Stimulated activated naive CD8-positive, alpha-beta T cell treated with anti-CD3 and anti-CD28 coated beads, Interleukin-15, Interleukin-2, amounts not matched to agents 100 ng/mL and 50 ng/mL, for 24 hours (primary cell): Measurements from ENCODE around the gene CYRIA.

Experiments used
- H3K27ac Mint-ChIP-seq: one replicate; pipeline ENCODE4 v1.8.0; 2021; ENCODE audit warnings: mild to moderate bottlenecking, mixed read lengths
- H3K27me3 Mint-ChIP-seq: one replicate; pipeline ENCODE4 v1.8.0; 2021; ENCODE audit warnings: mixed read lengths
- H3K36me3 Mint-ChIP-seq: one replicate; pipeline ENCODE4 v1.8.0; 2021; ENCODE audit warnings: low read depth, mixed read lengths
- H3K4me1 Mint-ChIP-seq: one replicate; pipeline ENCODE4 v1.8.0; 2021; ENCODE audit warnings: low read depth, mixed read lengths
- H3K4me3 Mint-ChIP-seq: one replicate; pipeline ENCODE4 v1.8.0; 2021; ENCODE audit warnings: mild to moderate bottlenecking, mixed read lengths
- H3K9me3 Mint-ChIP-seq: one replicate; pipeline ENCODE4 v1.8.0; 2021; ENCODE audit warnings: mixed read lengths

The CYRIA gene

GRCh38 chr2:16682431-16683118 lies 16.9 kb upstream of the CYRIA start:
- no peaks in the 10 kb centered on the region for H3K36me3 Mint-ChIP-seq
- H3K4me1 Mint-ChIP-seq: no peaks in the 10 kb centered on the region
- peaks cover 11% of the 10 kb centered on the region for H3K27me3 Mint-ChIP-seq
- no peak overlapping the region for H3K27ac Mint-ChIP-seq
- peaks cover 11% of the 10 kb centered on the region for H3K9me3 Mint-ChIP-seq
- no peak overlapping the region for H3K4me3 Mint-ChIP-seq

GRCh38 chr2:16680781-16681180 lies 15.1 kb upstream of the CYRIA start:
- Mint-ChIP-seq H3K27ac (no peak overlapping the region), H3K4me3 (no peak overlapping the region), H3K36me3 (no peaks in the 10 kb centered on the region), H3K4me1 (no peaks in the 10 kb centered on the region), H3K9me3 (peaks cover 14% of the 10 kb centered on the region), H3K27me3 (peaks cover 11% of the 10 kb centered on the region)

- Mint-ChIP-seq H3K4me1 (no peaks in the 10 kb centered on the region), H3K36me3 (no peaks in the 10 kb centered on the region), H3K4me3 (no peak overlapping the region), H3K27ac (no peak overlapping the region), H3K9me3 (peaks cover 15% of the 10 kb centered on the region), H3K27me3 (peaks cover 11% of the 10 kb centered on the region)
Measured at GRCh38 chr2:16680304-16680703, 14.7 kb upstream of the CYRIA start.

- Mint-ChIP-seq H3K27me3 (peaks cover 11% of the 10 kb centered on the region), H3K27ac (no peak overlapping the region), H3K9me3 (peaks cover 15% of the 10 kb centered on the region), H3K4me3 (no peak overlapping the region), H3K36me3 (no peaks in the 10 kb centered on the region), H3K4me1 (no peaks in the 10 kb centered on the region)
Measured at GRCh38 chr2:16678964-16679363, 13.3 kb upstream of the CYRIA start.

- Mint-ChIP-seq H3K4me3 (no peak overlapping the region), H3K4me1 (no peaks in the 10 kb centered on the region), H3K27me3 (peaks cover 12% of the 10 kb centered on the region), H3K27ac (no peak overlapping the region), H3K36me3 (no peaks in the 10 kb centered on the region), H3K9me3 (peaks cover 15% of the 10 kb centered on the region)
Measured at GRCh38 chr2:16677875-16678274, 12.2 kb upstream of the CYRIA start.

- Mint-ChIP-seq H3K9me3 (peaks cover 12% of the 10 kb centered on the region), H3K27me3 (peaks cover 4% of the 10 kb centered on the region), H3K4me3 (no peak overlapping the region), H3K36me3 (no peaks in the 10 kb centered on the region), H3K4me1 (no peaks in the 10 kb centered on the region), H3K27ac (no peak overlapping the region)
Measured at GRCh38 chr2:16675781-16676180, 10.1 kb upstream of the CYRIA start.

GRCh38 chr2:16674154-16674553 lies 8.5 kb upstream of the CYRIA start:
- peaks cover 12% of the 10 kb centered on the region for H3K9me3 Mint-ChIP-seq
- H3K4me3 Mint-ChIP-seq: no peak overlapping the region
- H3K4me1 Mint-ChIP-seq: no peaks in the 10 kb centered on the region
- H3K36me3 Mint-ChIP-seq: no peaks in the 10 kb centered on the region
- peaks cover 4% of the 10 kb centered on the region for H3K27me3 Mint-ChIP-seq
- H3K27ac Mint-ChIP-seq: no peak overlapping the region

- no peak overlapping the region for H3K27ac Mint-ChIP-seq
- no peaks in the 10 kb centered on the region for H3K36me3 Mint-ChIP-seq
- H3K4me1 Mint-ChIP-seq: no peaks in the 10 kb centered on the region
- peaks cover 4% of the 10 kb centered on the region for H3K9me3 Mint-ChIP-seq
- H3K4me3 Mint-ChIP-seq: no peak overlapping the region
- peaks cover 14% of the 10 kb centered on the region for H3K27me3 Mint-ChIP-seq
Measured at GRCh38 chr2:16671760-16672159, 6.1 kb upstream of the CYRIA start.

- Mint-ChIP-seq H3K4me1 (peaks cover 18% of the 10 kb centered on the region), H3K4me3 (no peak overlapping the region), H3K36me3 (no peaks in the 10 kb centered on the region), H3K9me3 (no peaks in the 10 kb centered on the region), H3K27me3 (peaks cover 31% of the 10 kb centered on the region), H3K27ac (no peak overlapping the region)
Measured at GRCh38 chr2:16669388-16669787, 3.8 kb upstream of the CYRIA start.

GRCh38 chr2:16666449-16666801 lies 791 bp upstream of the CYRIA start:
- Mint-ChIP-seq H3K27ac (no peak overlapping the region), H3K36me3 (no peaks in the 10 kb centered on the region), H3K4me1 (peaks cover 42% of the 10 kb centered on the region), H3K4me3 (peak overlapping the region; percentile 72), H3K27me3 (peaks cover 45% of the 10 kb centered on the region), H3K9me3 (no peaks in the 10 kb centered on the region)

GRCh38 chr2:16664809-16665747 lies 556 bp downstream of the CYRIA start:
- no peaks in the 10 kb centered on the region for H3K36me3 Mint-ChIP-seq
- H3K4me3 Mint-ChIP-seq: peak overlapping the region; percentile 78
- peaks cover 45% of the 10 kb centered on the region for H3K27me3 Mint-ChIP-seq
- H3K4me1 Mint-ChIP-seq: peaks cover 49% of the 10 kb centered on the region
- no peak overlapping the region for H3K27ac Mint-ChIP-seq
- H3K9me3 Mint-ChIP-seq: no peaks in the 10 kb centered on the region

GRCh38 chr2:16664052-16664731 lies 1.4 kb downstream of the CYRIA start:
- Mint-ChIP-seq H3K27ac (peak overlapping the region; percentile 63), H3K9me3 (no peaks in the 10 kb centered on the region), H3K4me3 (peak overlapping the region; percentile 78), H3K36me3 (no peaks in the 10 kb centered on the region), H3K4me1 (peaks cover 51% of the 10 kb centered on the region), H3K27me3 (peaks cover 45% of the 10 kb centered on the region)

GRCh38 chr2:16663121-16663905 lies 2.3 kb downstream of the CYRIA start:
- peaks cover 39% of the 10 kb centered on the region for H3K27me3 Mint-ChIP-seq
- H3K9me3 Mint-ChIP-seq: no peaks in the 10 kb centered on the region
- H3K36me3 Mint-ChIP-seq: no peaks in the 10 kb centered on the region
- H3K4me3 Mint-ChIP-seq: no peak overlapping the region
- peaks cover 56% of the 10 kb centered on the region for H3K4me1 Mint-ChIP-seq
- no peak overlapping the region for H3K27ac Mint-ChIP-seq

- peaks cover 62% of the 10 kb centered on the region for H3K4me1 Mint-ChIP-seq
- peaks cover 35% of the 10 kb centered on the region for H3K27me3 Mint-ChIP-seq
- H3K27ac Mint-ChIP-seq: no peak overlapping the region
- no peaks in the 10 kb centered on the region for H3K9me3 Mint-ChIP-seq
- H3K36me3 Mint-ChIP-seq: no peaks in the 10 kb centered on the region
- H3K4me3 Mint-ChIP-seq: no peak overlapping the region
Measured at GRCh38 chr2:16661936-16662839, 3.4 kb downstream of the CYRIA start.
